Fibroblast of peridontal ligament (primary cell): ENCODE results near the gene DCN.
"Not testable (repeated sequence)": the region's sequence is repeated elsewhere in the genome, so short reads cannot be mapped to it uniquely, and the experiment has no call there.

Source experiments
- DNase-seq: peaks from one replicate; pipeline ENCODE4 v3.0.0-alpha.2; 2010; ENCODE audit errors: extremely low read depth

The DCN gene, protein sequence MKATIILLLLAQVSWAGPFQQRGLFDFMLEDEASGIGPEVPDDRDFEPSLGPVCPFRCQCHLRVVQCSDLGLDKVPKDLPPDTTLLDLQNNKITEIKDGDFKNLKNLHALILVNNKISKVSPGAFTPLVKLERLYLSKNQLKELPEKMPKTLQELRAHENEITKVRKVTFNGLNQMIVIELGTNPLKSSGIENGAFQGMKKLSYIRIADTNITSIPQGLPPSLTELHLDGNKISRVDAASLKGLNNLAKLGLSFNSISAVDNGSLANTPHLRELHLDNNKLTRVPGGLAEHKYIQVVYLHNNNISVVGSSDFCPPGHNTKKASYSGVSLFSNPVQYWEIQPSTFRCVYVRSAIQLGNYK

DNA sequence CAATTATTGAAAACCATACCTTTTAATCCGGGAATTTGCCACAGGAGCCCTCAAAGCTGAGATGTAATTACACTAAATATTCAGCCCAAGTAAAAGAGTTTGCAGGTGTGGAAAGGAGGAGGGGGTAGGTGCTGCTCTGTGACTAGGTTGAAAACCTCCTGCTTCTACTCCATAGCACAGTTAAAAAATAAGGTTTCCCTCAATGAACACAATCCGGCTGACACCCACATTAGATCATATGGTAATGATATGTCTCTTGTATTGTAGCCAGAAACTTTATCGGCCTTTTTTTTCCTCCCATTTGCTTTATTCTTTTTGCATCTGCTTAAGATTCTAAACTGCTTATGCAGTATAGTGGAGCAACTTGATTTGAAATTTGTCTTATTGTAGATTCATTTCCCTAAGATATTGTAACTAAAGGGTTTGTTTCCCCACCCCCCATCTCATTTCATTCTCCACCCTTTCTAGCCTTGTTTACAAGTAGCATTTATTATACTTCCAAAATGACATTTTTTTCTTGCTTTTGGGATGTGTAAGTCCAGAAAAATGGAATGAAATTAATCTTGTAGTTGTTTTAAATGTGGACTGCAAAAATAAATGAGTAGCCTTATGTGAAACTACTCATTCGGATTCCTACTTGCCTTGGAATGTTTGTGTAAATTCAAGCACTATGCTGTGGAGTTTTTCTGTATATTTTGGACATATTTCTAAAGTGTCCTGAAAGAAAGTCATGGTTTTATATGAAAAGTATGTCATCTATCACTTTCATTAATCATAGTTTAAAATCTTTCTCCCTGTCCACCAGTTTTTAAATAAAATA is at the start of gene DCN:
Gene DCN, minus strand, starts transcription at position 182 of the 820 bp plus-strand sequence. CDS start 4,265 bp downstream, outside the sequence.
- peak; percentile 79 for DNase-seq

DNA sequence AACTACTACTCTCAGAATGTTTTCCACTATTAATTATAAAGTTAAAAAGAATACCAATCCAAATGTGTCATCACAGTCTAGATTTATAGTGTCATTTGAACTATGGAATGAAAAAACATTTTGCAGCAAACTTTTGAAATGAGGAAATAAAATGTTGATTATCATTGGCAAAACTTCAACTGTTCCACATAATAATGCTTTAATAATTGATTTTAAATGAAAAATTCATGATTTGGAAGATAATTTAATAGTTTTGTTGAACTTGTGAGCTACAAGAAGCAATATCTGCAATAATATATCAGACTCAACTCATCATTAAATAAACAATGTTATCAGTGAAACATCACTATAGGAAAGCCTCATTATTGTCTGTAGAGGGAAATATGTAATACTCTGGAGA is 48.2 kb upstream of the DCN start:
- no peak for DNase-seq

DNA sequence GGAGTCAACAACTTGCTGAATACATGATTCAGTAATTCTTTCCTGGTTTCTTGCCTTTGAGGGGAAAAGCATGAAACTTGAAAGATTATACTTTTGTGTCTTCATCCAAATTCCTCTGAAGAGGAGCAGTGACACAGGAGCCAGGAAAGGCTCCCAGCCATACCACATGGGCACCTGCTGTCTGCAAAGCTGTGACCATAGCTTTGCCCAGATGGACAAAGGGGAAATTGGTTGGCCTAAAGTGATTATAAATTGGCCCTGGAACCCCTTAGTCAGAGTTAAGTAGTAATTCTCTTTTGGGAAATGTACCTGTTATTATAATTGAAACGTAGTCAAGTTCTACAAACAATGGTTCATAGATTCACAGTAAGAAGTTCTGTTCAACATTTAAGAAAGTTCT is 44.3 kb upstream of the DCN start:
- no peak for DNase-seq

DNA sequence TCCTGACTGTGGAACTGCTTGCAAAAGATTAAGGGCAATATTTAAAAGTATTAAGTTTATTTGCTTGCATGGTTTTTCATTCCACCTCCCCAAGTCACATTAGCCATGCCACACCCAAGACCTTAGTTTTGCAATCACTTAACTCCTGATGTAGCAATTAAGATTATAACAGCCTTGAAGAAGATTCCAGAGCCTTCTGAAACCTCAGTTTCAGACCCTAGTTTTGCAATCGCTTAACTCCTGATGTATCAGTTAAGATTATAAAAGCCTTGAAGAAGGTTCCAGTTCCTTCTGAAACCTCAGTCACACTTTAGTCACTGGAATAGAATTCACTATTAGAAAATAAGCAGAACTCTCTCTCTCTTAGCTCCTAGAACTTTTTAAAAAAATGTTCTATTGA is 42.7 kb upstream of the DCN start:
- DNase-seq: peak; percentile 11

DNA sequence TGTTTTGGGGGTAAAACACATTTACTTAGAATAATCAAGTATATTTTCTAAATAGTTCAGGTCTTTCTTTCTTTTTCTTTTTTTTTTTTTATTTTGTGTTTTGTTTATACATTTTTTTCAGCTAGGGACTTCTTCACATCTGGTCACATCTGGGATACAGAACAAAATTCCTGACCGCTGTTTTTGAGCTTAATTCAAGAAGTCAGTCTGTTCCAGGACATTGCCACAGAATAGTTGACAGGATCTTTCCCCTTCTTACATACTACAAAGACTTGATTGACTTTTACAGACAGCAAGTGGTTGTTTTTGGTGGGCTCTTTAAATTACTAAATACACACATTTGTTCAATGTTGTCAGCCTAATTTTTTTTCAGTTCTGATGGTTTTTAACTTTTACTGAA is 41.8 kb upstream of the DCN start:
- DNase-seq: no peak

DNA sequence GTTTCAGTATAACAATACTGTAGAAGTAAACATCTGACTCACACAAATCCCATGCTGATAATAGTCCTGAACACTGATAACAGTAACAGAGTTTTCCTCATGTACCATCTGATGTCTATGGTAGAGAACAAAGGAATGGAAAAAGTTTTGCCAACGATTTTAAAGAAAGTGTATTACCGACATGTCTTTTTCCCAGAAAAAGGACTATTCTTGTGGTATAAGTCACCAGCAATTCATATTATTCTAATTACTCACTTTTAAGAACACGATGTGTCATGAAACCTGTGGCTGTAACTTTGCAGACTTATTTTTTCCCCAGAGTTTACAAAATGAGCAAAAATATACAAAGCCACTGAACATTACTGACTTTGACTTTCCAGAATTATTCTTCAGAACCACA is 40.1 kb upstream of the DCN start:
- peak; percentile 52 for DNase-seq

DNA sequence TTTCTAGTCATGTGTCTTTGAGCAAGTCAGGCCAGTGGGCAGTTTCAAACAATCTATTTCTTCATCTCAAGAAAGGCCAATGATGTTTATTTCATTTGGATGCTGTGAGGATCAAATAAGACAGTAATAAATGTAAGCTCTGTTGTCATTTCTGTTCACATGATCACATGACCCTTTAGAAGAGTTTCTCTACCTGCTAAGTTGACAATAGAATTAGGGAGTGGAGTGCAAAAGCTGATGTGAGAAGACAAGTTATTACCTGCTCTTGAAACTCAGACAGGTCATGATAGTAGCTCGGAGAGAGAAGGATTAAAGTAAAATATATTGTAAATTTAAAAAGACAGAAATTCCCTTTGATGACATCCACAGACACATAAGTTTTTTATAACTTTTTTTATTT is 37.3 kb upstream of the DCN start:
- no peak for DNase-seq

DNA sequence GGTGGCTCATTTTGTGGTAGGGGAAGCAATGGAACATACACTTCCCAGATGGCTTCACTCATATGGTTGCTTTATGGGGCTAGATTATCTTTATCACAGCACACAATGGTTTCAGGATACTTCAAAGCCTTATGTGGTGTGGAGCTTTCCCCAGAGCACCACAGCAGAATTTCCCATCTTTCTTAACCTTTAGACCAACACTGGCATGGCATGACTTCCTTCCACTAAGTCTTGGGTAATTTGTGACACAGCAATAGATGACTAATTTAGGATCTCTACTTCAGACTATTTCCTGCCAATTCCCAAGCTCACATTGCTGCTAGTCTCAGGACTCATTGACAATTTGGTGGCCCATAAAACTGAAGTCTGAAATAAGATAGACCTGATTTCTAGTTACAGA is 36.9 kb upstream of the DCN start:
- DNase-seq: peak; percentile 66

DNA sequence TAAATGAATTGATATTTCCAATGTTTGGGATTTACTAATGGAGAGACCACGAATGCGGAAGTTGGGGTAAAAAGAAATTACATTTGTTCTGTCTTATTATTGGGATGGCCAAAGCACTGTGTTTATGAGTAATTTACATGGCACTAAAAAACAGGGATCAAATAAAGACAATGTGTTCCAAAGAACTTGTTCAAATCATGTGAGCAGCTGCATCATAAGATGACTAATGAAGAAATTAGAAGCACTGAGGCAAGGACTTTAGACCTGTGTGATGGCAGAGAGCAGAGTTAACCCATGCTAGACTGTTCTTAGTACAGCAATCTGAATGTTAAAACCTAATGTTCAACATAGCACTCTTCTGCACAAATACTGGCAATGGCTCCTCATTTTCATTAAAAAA is 34.3 kb upstream of the DCN start:
- no peak for DNase-seq

DNA sequence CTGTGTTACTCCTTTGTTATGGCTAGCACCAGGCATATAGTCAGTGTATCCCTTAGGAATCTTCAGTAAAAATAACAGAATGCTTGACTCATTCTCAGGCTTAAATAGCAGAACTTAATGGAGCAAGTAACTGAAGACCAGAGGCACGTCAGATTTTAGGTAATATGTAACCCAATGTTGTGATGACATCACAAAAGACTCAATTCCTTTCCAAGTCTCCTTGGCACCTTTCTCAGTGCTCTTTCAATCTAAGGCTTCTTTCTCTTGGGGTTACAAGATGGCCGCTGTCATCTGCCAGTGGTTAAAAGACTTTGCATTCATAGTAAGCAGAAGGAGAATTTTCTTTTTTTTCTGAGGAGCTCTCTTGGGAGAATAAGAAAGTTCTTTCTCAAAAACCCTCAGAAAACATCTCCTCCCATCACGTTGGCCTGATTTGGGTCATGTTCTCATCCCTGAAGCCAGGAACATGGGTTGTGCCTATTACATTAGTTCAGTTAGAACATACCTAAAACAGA is 33.4 kb upstream of the DCN start:
- DNase-seq: peak; percentile 94

DNA sequence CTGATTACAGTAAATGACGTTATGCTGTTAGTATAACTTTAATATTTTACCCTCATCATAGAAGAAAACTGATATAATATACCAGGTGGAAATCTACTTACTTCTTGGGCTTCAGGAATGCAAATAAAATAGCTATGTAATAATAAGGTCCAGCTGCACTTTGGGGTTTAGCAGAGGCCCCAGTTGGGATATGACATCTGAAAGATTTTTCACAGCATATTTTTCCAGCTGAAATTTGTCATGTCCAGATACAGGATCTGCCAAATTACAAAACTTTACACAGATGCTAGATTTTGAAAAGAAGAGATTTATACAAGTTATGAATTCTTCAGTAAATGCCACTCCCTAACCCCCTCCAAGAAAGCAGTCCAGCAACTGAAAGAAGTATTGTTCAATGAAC is 29.2 kb upstream of the DCN start:
- DNase-seq: peak; percentile 58

DNA sequence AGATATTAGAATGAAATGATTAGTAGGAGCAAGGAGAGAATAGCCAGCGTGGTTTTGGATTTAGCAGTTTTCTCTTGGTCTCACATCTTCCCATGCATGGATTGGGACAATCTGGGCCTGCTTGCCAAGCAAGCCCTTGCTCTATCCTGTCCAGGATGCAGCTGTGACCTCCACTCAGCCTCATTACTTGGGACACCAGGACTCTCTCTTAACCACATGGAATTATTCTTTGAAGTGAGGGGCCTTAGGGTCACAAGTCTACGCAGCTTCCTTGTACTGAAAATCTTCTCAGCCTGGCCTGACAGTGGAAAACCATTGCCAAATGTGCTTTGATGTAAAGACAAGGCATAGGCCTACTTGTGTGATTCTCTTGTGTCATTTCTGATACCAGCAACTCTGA is 28.0 kb upstream of the DCN start:
- DNase-seq: no peak

DNA sequence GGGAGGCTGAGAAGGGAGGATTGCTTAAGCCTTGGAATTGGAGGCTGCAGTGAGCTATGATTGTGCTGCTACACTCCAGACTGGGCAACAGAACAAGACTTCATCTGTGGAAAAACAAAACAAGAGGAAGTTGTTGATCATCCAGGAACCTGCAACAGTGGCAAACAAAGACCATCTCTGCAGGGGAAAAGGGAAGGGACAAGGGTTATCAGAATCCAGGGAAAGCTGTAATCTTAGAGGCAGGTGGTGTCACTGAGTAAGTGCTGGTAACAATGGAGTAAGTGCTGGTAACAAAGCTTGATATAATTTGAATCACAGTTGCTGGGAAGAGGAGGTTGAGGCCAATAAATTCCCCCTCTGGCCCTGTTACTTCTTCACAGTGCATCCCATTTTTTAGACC is 27.5 kb upstream of the DCN start:
- DNase-seq: no peak

DNA sequence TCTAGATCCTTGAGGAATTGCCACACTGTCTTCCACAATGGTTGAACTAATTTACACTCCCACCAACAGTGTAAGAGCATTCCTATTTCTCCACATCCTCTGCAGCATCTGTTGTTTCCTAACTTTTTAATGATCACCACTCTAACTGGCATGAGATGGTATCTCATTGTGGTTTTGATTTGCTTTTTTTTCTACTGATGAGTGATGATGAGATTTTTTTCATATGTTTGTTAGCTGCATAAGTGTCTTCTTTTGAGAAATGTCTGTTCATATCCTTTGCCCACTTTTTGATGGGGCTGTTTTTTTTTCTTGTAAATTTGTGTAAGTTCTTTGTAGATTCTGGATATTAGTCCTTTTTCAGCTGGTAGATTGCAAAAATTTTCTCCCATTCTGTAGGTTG is 24.7 kb upstream of the DCN start:
- DNase-seq: not testable (repeated sequence)

DNA sequence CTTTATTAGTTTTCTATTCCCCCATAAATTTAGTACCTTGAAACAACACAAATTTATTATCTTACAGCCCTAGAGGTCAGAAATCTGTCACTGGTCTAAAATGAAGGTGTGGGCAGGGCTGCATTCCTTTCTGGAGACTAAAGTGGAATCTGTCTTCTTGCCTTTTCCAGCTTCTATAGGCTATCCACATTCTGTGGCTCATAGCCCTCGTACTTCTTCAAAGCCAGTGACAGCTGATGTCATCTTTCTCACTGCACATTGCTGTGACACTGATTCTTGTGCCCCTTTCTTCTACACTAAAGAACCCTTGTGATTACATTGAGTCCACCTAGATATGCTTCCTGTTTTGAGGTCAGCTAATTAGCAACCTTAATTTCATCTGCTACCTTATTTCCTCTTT is 23.2 kb upstream of the DCN start:
- no peak for DNase-seq

DNA sequence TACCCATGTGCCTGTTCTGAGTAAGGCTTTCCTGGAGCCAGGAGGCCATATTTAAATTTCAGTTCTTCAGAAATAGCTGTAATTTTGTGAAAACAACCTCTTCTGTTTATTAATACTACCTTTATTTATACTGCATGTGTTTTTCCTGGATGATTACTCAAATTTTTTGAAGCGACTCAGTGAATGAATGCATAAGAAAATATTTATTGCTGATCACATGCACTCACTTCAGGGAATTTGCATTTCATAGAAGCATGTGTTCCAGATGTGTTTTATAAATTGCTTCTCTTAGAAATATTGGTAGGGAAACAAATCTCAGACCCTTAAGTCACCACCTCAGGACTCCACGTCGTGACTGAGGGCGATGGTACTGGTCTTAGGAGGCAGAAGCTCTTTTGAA is 21.8 kb upstream of the DCN start:
- peak; percentile 56 for DNase-seq

DNA sequence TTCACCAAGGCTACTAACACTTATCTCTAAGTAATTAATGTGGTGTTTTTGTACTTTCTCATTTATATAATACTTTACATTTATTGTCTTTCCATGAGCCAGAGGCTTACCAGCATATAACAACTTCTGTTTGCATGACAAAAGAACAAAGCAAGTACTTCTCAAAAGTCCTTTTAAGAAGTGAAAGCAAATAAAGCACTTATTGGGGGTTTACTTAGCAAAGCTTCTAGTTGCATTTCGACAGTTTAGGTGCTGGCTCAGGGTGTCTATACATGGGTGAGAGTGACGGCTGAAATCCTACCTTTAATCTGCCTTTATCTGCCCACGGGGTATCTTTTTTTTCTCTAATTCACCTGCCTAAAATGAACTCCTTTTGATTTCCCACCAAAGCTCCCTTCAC is 21.0 kb upstream of the DCN start:
- DNase-seq: no peak

DNA sequence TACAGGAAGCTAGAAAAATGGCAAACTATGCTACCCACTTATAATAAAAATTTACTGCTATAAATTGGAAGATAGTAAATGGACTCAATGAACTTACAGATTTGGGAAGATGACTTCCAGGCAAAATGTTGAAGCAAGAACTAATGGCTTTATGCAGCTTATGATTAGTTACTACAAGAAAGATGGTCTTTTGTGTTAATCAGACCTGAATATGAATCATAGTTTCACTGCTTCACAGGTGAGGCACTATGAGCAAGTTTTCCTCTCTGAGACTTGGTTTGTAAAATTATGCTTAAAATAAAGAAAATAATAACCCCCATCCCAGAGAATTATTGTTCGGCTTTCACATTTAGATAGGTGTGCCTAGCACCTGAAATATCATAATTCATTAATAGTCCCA is 19.8 kb upstream of the DCN start:
- no peak for DNase-seq

DNA sequence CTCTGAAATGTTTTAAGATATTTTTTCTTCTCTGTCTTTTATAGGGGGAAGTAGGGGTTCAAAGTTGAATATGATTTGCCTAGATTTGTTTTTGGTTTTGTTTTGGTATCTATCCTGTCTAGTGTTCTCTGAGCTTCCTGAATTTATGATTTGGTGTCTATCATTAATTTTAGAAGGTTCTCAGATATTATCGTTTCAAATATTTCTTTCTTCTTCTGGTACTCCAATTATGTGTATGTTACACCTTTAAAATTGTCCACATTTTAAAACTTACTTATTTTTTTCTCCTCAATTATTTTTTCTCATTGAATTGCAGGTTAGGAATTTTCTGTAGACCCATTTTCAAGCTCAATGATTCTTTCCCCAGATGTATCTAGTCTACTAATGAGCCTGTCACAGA is 13.8 kb upstream of the DCN start:
- no peak for DNase-seq

DNA sequence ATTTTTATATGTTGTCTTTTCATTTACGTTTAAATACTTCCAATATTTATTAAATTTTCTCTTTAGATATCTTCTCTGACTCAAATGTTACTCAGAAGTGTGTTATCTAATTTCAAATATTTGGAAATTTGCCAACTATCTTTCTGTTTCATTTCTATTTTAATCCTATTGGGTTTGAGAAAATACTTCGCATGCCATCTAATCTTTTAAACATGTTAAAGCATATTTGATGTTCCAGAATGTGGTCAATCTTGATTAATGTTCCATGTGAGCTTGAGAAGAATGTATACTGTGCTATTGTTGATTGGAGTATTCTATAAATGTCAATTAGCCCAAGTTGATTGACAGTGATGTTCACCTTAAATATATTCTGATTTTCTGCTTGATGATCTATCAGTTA is 11.9 kb upstream of the DCN start:
- DNase-seq: no peak

DNA sequence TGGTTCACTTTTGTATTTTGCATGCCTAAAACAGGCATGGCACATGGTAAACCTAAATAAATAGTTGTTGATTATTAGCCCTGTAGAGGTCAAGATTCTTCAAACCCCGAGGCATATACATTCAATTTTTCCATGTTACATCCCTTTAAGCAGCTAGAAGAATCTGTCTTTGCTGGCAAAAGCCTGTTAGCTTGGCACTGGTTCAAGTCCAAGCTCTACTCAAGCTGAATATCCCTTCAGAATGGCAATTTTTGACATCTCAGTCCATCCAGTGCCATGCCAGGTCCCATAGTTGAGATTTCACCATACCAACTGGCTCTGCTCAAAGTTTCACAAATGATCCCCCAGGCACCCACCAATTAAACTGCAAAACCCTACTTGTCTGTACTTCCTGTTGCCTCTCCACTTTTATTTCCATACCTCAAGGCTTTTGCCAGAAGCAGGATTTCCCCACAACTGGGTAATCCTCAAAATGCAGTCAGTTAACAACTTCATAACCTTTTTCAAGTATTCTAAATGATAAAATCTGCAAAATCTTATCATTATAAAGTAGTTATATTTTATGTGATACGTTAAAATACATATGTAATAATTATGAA is 9.0 kb upstream of the DCN start:
- DNase-seq: peak; percentile 27

DNA sequence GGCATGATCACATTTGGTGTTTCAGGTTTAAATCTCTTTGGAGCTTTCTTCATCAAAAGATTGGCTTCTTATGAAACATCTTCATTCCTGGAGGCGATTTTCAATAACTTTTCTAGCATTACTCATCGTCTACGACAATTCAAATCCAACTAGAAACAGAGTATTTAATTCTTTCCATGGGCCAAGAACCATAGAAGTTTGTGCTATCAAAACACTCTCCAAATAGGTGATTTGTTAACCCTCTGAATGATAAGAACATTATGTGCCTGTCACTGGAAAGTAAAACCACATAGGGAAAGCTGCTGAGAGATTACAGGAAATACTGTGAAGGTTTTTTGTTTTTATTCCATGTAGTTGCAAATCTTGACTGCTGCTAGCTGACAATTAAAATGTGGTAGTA is 6.9 kb upstream of the DCN start:
- DNase-seq: peak; percentile 74

DNA sequence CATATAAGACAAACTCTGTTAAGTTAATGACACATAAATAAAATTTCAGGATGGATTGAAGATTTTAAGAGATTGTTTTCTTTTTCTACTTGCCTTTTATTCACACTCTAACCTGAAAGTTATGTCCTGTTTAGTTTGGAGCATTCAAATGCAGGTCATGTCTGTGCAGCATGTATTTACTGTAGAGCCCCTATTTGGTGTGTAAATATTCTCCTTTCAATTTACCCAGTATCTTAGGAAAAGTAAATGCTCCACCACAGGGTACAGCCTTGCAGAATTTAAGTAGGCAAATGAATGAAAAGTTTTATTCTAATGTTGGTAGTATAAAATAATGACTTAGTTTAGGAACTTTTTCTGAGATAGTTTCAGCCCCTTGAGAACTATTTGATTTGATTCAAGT is 6.2 kb upstream of the DCN start:
- no peak for DNase-seq
